Heart left ventricle (tissue), 16 donors: Measurements from ENCODE around the gene PABPN1L. TPM values are rescaled to one million over a fixed set of nuclear protein-coding genes. Genes with fewer than 3 reads are reported as not detected.

Source experiments
- ATAC-seq, 4 donors: fragments of 200-7000 bp; cut with Tn5 transposase; one replicate each; pipeline ENCODE4 v1.9.1; 2020 to 2022; ENCODE audit warnings: moderate library complexity in 4 of 4, mild to moderate bottlenecking in 3 of 4, moderate number of reproducible peaks in 1 of 4
- DNase-seq, 5 donors: peaks; one replicate each; pipeline ENCODE4 v3.0.0-alpha.2; 2020
- H3K27ac ChIP-seq, 12 donors: fragments of 200-600 bp; sonication (generic) in 4 of 12; one replicate each; pipeline versions ENCODE4 v1.5.0 to v1.8.0; 2016 to 2022; ENCODE audit warnings: mild to moderate bottlenecking in 2 of 12
- H3K27me3 ChIP-seq, 9 donors: fragments of 200-600 bp; sonication (generic) in 2 of 9; one replicate each; pipeline versions ENCODE4 v1.5.1 to v1.8.0; 2016 to 2022; ENCODE audit warnings: mild to moderate bottlenecking in 3 of 9
- H3K36me3 ChIP-seq, 9 donors: fragments of 200-600 bp; sonication (generic) in 2 of 9; one replicate each; pipeline versions ENCODE4 v1.5.0 to v1.8.0; 2018 to 2022; ENCODE audit warnings: mild to moderate bottlenecking in 2 of 9
- H3K4me1 ChIP-seq, 12 donors: fragments of 200-600 bp; sonication (generic) in 4 of 12; one replicate each; pipeline versions ENCODE4 v1.5.0 to v1.8.0; 2016 to 2022; ENCODE audit warnings: mild to moderate bottlenecking in 3 of 12
- H3K4me3 ChIP-seq, 12 donors: fragments of 200-600 bp; sonication (generic) in 4 of 12; one replicate each; pipeline versions ENCODE4 v1.5.0 to v1.8.0; 2017 to 2022; ENCODE audit warnings: mild to moderate bottlenecking in 9 of 12, moderate library complexity in 4 of 12
- H3K9me3 ChIP-seq, 12 donors: fragments of 200-600 bp; sonication (generic) in 4 of 12; one replicate each; pipeline versions ENCODE4 v1.5.0 to v1.8.0; 2016 to 2022; ENCODE audit warnings: mild to moderate bottlenecking in 1 of 12
- POLR2A ChIP-seq, 2 donors: fragments of 450-650 bp; IDR thresholded peaks; one replicate each; pipeline ENCODE4 v1.6.1; 2017; ENCODE audit warnings: antibody characterized with exemption in 2 of 2, mild to moderate bottlenecking in 2 of 2, moderate library complexity in 2 of 2
- WGBS, 4 donors: extraction: QIAGEN DNeasy Blood & Tissue Kit in 2 of 4; methylation state at CpG; one replicate each; pipeline versions ENCODE4 v1.1.5 to v1.1.7; 2013 to 2018; 5-methylcytosine and 5-hydroxymethylcytosine counted together
- intact Hi-C, 10 donors: fragments of 100-400 bp; cut with DNase I; formaldehyde crosslinking; loops; one replicate each; pipeline versions ENCODE4 v1.11.1 to v1.14.2; 2022
- polyA plus RNA-seq, 2 donors: library from polyadenylated mRNA; stranded (reverse); fragments of 200-250 nt; gene quantifications; one replicate each; pipeline ENCODE4 v1.2.3, GENCODE V29; 2013
- total RNA-seq, 9 donors: library from RNA; depleted of rRNA in 2 of 9; stranded (reverse); fragments of >200 nt in 2 of 9; fragmentation: NEBNext Ultra II Directional in 3 of 9; extraction: Animal tissue kit (Norgen Biotek cat#: 25700) in 3 of 9; gene quantifications; one replicate each; pipeline versions ENCODE4 v1.1.0 to v1.2.4, GENCODE V29; 2016 to 2023
- TF ChIP-seq, protein P1 (sequence below), 12 donors: fragments of 200-600 bp; sonication (generic) in 4 of 12; IDR thresholded peaks; one replicate each; pipeline versions ENCODE4 v1.5.0 to v1.8.0; 2018 to 2022; ENCODE audit warnings: antibody characterized with exemption in 12 of 12, mild to moderate bottlenecking in 5 of 12
- donor health status: ischemic (EF 13 %, LVEDD 7.1; RV severe dilation, severe dysfunction).
- donor health status: healthy with polysubstance abuse.
- donor health status: DM: no; HTN: yes; CAD: no.
- donor health status: DM: no; HTN: no; CAD: no.
- donor health status: ischemic (EF 25% LVEDD 6.9; RV normal size, moderate dysfunction).
- donor health status: ischemic (EF 25% LVEDD 5.7; RV mildly dilated, moderate dysfunction).
- donor health status: healthy.
- donor health status: DM: yes; HTN: yes; CAD: no.
- donor health status: ischemic (EF 35%, LVEDD 5.7; RV mildly dilated, moderate dysfunction).
- donor health status: nonischemic (EF 11% LVEDD 7.7; RV severe dilation, severe dysfunction).
- donor health status: DM: yes; HTN: yes; CAD: no.
- donor health status: PGD.
- donor health status: ischemic (EF 29% LVEDD 5.4; RV normal size, mild dysfunction).
- donor health status: nonischemic (EF 23%, LVEDD 6.1; RV moderate dilation, normal function).

The PABPN1L gene
- total and polyA plus RNA-seq, 11 donors: not detected

DNA sequence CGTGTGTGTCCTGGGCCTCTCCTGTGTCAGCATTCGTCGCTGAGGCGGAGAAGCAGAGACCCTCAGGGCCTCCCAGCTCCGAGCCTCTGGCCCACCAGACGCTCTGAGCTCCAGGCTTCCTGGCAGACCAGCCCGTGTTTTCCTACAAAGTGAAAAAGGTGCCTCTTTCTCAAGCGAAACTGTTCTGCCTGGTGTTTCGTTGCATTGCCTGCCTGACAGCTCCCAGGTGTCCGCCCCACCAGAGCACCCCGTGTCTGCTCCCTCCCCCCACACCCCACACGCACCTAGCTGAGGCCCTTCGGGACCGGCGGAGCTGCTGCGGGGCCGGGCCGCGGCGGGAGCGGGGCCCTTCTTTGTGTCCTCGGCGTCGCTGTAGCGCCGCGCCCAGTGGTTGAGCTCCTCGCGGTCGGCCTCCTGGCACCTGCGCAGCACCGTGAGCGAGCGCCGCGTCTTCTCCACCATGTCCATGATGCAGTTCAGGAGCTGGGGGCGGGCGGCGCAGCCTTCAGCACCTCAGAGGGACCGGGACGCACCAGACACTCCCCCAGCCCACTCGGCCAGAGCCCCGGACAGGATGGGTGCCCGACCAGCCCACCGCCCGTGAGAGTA lies 14.7 kb upstream of the PABPN1L start:
- intact Hi-C loops: no loop called here
- Histone ChIP-seq H3K4me1 (peaks cover 0 to 23% (median 4%) of the 10 kb centered on the region in 12 donors), H3K4me3 (no peak overlapping the region), H3K36me3 (peaks cover 0 to 74% (median 50%) of the 10 kb centered on the region in 9 donors), H3K27me3 (peaks cover 0 to 11% (median 0%) of the 10 kb centered on the region in 9 donors), H3K27ac (no peak overlapping the region), H3K9me3 (no peaks in the 10 kb centered on the region)
- 56 to 84% (median 58%) methylated on average over 24 to 46 of the region's 46 CpGs for WGBS, 4 donors
- no peak for TF ChIP-seq POLR2A (IDR thresholded peaks at IDR 0.05)
- TF ChIP-seq, protein P1, sequence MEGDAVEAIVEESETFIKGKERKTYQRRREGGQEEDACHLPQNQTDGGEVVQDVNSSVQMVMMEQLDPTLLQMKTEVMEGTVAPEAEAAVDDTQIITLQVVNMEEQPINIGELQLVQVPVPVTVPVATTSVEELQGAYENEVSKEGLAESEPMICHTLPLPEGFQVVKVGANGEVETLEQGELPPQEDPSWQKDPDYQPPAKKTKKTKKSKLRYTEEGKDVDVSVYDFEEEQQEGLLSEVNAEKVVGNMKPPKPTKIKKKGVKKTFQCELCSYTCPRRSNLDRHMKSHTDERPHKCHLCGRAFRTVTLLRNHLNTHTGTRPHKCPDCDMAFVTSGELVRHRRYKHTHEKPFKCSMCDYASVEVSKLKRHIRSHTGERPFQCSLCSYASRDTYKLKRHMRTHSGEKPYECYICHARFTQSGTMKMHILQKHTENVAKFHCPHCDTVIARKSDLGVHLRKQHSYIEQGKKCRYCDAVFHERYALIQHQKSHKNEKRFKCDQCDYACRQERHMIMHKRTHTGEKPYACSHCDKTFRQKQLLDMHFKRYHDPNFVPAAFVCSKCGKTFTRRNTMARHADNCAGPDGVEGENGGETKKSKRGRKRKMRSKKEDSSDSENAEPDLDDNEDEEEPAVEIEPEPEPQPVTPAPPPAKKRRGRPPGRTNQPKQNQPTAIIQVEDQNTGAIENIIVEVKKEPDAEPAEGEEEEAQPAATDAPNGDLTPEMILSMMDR (IDR thresholded peaks at IDR 0.05): no peak
- peak in 1 of 4 donors; percentile 13 for ATAC-seq
- DNase-seq: no peak

DNA sequence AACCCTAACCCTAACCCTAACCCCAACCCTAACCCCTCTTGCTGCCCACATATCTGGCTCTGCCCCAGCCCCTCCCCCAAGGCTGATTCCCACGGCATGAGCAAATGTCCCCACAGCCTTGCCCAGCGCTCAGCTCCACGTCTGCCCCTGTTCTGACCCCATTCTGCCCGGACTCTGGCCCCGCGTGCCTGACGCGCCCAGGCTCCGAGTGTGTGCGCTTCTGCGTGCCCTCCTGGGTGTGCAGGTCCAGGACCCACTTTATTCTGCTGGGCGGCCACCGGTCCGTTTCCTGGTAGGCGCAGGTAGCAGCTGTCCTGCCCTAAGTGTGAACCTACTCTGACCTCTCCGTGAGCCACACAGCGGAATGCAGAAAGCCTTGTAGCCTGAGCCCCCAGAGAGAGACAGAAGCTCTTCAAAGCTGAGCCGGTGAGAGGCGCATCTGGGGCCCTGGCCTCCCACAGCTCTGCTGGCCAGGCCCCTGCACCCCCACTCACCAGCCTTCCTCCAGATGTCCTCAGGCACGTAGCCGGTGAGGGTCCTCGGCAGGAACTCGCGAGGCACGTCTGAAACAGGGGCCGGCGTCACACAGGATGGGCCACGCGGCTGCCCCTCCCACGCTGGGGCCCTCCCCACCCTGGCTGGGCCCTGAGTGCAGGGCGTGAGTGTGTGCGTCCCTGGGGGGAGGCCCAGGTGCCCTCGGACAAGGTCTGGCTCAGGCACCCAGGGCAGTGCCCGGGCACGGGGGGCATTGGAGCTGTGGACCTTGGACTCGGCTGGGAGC lies 14.0 kb upstream of the PABPN1L start:
- Histone ChIP-seq H3K27ac (no peak overlapping the region), H3K27me3 (peaks cover 0 to 11% (median 0%) of the 10 kb centered on the region in 9 donors), H3K4me3 (no peak overlapping the region), H3K4me1 (peaks cover 0 to 16% (median 0%) of the 10 kb centered on the region in 12 donors), H3K36me3 (peaks cover 0 to 73% (median 43%) of the 10 kb centered on the region in 9 donors), H3K9me3 (no peaks in the 10 kb centered on the region)
- no peak for DNase-seq
- intact Hi-C loops: no loop called here
- TF ChIP-seq, protein P1 (IDR thresholded peaks at IDR 0.05): no peak
- TF ChIP-seq POLR2A (IDR thresholded peaks at IDR 0.05): no peak
- WGBS, 4 donors: 70 to 79% (median 73%) methylated on average over 27 to 36 of the region's 36 CpGs
- no peak for ATAC-seq

DNA sequence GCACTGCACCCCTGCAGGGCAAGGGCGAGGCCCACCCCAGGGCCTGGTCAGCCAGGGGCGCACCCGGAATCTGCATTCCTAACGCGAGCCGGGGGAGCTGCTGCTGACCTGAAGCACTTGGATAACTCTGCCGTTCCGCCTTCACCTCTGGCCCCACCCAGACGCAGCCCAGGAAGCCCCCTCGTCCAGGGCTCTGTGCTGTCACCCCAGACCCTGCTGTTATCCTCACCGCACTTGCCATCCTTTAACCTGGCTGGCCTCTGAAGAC lies 13.3 kb upstream of the PABPN1L start:
- intact Hi-C loops: no loop called here
- WGBS, 4 donors: 74 to 82% (median 78%) methylated on average over 11 of the region's 11 CpGs
- H3K9me3 ChIP-seq: no peaks in the 10 kb centered on the region

More for the DNA sequence above, 13.3 kb upstream of the PABPN1L start:
- H3K36me3 ChIP-seq: peaks cover 0 to 66% (median 36%) of the 10 kb centered on the region in 9 donors
- no peak for DNase-seq
- H3K4me3 ChIP-seq: no peak overlapping the region
- no peak for TF ChIP-seq POLR2A (IDR thresholded peaks at IDR 0.05)
- TF ChIP-seq, protein P1 (IDR thresholded peaks at IDR 0.05): no peak
- H3K27me3 ChIP-seq: peaks cover 0 to 11% (median 0%) of the 10 kb centered on the region in 9 donors
- H3K4me1 ChIP-seq: peaks cover 0 to 15% (median 0%) of the 10 kb centered on the region in 12 donors
- no peak overlapping the region for H3K27ac ChIP-seq
- ATAC-seq: no peak
